Upper lobe of right lung (tissue), 1 donor: ENCODE measurements around the gene ULK2. TPM values are rescaled to one million over a fixed set of nuclear protein-coding genes. Genes with fewer than 3 reads are reported as not detected.

Experiments
- ATAC-seq: fragments of 200-7000 bp; cut with Tn5 transposase; one replicate; pipeline ENCODE4 v1.9.1; 2020; ENCODE audit warnings: mild to moderate bottlenecking, moderate library complexity
- DNase-seq: peaks from one replicate; pipeline ENCODE4 v3.0.0-alpha.2; 2020
- H3K27ac ChIP-seq: fragments of 200-600 bp; one replicate; pipeline ENCODE4 v1.8.0; 2022
- H3K27me3 ChIP-seq: fragments of 200-600 bp; one replicate; pipeline ENCODE4 v1.8.0; 2022; ENCODE audit warnings: mild to moderate bottlenecking
- H3K36me3 ChIP-seq: fragments of 200-600 bp; one replicate; pipeline ENCODE4 v1.8.0; 2022
- H3K4me1 ChIP-seq: fragments of 200-600 bp; one replicate; pipeline ENCODE4 v1.8.0; 2022
- H3K4me3 ChIP-seq: fragments of 200-600 bp; one replicate; pipeline ENCODE4 v1.8.0; 2022; ENCODE audit warnings: mild to moderate bottlenecking
- H3K9me3 ChIP-seq: fragments of 200-600 bp; one replicate; pipeline ENCODE4 v1.8.0; 2022
- intact Hi-C: fragments of 100-400 bp; cut with DNase I; formaldehyde crosslinking; loops from one replicate; pipeline ENCODE4 v1.11.0; 2022
- total RNA-seq: library from RNA; stranded (reverse); fragmentation: NEBNext Ultra II Directional; extraction: Animal tissue kit (Norgen Biotek cat#: 25700); gene quantifications from one replicate; pipeline ENCODE4 v1.2.1, GENCODE V29; 2021
- TF ChIP-seq, protein P1 (sequence below): fragments of 200-600 bp; IDR thresholded peaks from one replicate; pipeline ENCODE4 v1.8.0; 2022; ENCODE audit warnings: antibody characterized with exemption
- donor health status: DM: no; HTN: yes; CAD: no; lungs with severe emphysema.

ULK2 gene
- total RNA-seq, 1 donor from 2014 or later: 30.8 TPM

DNA sequence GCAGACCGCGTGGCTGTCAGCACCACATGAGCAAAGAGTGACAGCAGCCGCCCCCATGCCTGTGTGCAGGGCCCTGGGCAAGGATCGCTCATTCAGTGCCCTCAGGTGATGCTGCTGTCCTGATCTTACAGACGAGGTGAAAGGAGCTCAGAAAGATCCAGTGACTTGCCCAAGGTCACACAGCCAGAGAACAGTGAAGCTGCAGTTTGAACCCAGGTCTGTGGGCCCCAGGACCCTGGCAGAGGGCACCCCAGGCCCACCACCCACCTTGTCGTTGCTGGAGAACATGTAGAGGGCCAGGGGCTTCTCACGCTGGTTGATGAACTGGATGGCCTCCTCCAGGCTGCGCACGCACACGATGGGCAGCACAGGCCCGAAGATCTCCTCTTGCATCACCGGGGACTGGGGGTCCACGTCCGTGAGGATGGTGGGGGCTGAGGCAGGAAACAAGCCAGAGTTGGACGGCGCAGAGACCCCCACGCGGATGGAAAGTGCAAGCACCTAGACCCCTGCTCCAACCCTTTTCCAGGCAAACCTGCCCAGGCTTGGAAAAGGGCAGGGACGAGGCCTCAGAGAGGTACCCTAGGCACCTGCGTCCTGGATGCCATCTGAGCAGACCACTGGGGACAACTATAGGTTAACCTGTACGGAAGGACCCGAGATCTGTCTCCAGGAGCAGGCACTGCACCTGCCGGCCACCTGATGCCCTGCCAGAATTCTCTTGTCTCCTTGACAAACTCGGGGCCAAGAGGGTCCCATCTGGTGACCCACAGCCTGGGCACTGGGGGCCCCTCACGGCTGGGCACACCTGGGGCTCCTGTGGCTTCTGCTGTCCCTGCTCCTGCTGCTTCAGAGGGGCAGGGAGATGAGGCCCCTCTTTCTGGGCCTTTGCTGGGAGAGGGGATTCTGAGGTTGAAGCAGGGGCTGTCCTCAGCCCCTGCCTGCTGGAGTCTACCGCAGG, 128.2 kb downstream of the ULK2 start:
- H3K9me3 ChIP-seq: no peaks in the 10 kb centered on the region
- H3K27ac ChIP-seq: no peak overlapping the region
- ATAC-seq (no peak), DNase-seq (peak; percentile 61)
- H3K4me1 ChIP-seq: no peaks in the 10 kb centered on the region
- H3K27me3 ChIP-seq: no peaks in the 10 kb centered on the region
- no peaks in the 10 kb centered on the region for H3K36me3 ChIP-seq
- TF ChIP-seq, protein P1, sequence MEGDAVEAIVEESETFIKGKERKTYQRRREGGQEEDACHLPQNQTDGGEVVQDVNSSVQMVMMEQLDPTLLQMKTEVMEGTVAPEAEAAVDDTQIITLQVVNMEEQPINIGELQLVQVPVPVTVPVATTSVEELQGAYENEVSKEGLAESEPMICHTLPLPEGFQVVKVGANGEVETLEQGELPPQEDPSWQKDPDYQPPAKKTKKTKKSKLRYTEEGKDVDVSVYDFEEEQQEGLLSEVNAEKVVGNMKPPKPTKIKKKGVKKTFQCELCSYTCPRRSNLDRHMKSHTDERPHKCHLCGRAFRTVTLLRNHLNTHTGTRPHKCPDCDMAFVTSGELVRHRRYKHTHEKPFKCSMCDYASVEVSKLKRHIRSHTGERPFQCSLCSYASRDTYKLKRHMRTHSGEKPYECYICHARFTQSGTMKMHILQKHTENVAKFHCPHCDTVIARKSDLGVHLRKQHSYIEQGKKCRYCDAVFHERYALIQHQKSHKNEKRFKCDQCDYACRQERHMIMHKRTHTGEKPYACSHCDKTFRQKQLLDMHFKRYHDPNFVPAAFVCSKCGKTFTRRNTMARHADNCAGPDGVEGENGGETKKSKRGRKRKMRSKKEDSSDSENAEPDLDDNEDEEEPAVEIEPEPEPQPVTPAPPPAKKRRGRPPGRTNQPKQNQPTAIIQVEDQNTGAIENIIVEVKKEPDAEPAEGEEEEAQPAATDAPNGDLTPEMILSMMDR: no peak
- intact Hi-C loops: no loop called here
- H3K4me3 ChIP-seq: no peak overlapping the region

DNA sequence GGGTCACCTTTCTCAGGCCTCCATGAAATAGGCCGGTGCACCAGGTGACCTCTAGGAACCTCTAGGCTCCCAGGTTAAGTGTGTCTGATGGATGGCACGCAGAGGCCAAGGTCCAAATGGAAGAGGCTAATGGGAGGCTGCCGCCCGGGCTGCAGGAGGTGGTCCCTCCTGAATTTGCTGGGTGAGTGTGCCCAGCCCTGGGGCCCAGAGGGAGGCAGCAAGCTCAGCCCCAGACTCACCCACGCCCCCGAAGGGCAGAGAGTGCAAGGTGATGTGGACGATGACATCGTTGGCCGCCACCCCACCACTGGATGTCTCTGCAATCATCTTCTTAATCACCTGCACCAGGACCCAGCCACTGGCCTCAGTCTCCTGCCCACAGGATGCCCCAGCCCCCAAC, 129.0 kb downstream of the ULK2 start:
- intact Hi-C loops: no loop called here
- Histone ChIP-seq H3K36me3 (no peaks in the 10 kb centered on the region), H3K4me1 (no peaks in the 10 kb centered on the region), H3K27me3 (no peaks in the 10 kb centered on the region), H3K27ac (no peak overlapping the region), H3K4me3 (no peak overlapping the region), H3K9me3 (no peaks in the 10 kb centered on the region)
- TF ChIP-seq, protein P1: no peak
- DNase-seq: no peak
- ATAC-seq: no peak

DNA sequence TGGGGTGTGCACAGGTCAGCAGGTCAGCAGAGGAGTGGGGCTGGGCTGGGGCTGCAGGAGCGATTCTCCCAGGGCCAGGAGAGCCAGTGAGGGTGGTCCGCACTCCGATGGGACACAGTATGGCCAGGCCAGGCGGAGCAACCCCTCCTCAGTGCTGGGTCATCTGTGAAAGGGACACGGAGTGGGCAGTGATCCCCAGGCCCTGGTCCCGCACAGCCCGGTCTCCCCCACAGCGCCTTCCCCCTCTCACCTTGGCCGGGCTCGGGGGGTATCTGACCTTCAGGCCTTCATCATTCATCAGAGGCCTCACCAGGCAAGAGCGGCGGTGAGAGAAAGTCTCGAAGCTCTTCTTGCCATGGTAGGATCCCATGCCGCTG, 129.7 kb downstream of the ULK2 start:
- H3K27me3 ChIP-seq: no peaks in the 10 kb centered on the region
- no peaks in the 10 kb centered on the region for H3K4me1 ChIP-seq
- intact Hi-C loops: no loop called here
- ATAC-seq: no peak
- H3K4me3 ChIP-seq: no peak overlapping the region
- TF ChIP-seq, protein P1: no peak
- H3K9me3 ChIP-seq: no peaks in the 10 kb centered on the region
- no peaks in the 10 kb centered on the region for H3K36me3 ChIP-seq
- DNase-seq: no peak
- no peak overlapping the region for H3K27ac ChIP-seq

DNA sequence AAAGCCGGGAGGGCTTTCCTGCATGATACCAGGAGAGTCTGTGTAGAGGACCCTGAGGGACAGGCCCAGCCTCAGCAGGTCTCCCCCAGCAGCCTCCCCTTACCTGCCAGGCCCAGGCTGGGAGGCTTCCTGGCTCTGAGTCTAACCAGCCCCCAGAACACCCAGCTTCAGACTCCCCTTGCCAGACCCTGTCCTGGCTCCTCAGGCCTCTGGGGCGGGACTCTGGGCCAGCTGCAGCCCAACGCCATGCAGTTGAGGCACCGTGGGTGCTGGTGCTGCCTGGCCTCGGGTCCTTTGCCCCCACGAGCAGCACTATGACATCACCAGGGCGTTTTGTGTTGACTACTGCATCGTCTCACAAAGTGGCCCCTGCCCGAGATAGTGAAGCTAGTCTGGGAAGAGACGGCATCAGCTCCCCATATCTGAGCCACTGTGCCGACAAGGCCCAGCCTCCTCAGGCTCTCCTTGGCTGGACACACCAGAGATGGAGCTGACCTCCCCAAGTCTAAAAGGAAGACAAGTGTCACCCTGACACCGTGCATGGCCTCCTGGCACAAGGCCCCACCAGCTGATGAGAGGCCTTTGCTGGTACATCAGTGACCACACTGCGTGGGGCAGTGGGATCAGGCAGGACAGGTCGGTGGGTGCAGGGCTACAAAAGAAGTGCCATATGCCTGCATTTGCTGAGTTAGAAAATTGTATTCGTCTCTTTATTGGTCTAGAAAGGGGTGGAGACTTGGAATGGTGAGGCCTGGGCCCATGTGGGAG, 130.2 kb downstream of the ULK2 start:
- ATAC-seq: no peak
- H3K9me3 ChIP-seq: no peaks in the 10 kb centered on the region
- H3K27me3 ChIP-seq: no peaks in the 10 kb centered on the region
- H3K4me1 ChIP-seq: no peaks in the 10 kb centered on the region
- H3K27ac ChIP-seq: no peak overlapping the region
- TF ChIP-seq, protein P1: no peak
- H3K36me3 ChIP-seq: no peaks in the 10 kb centered on the region
- no peak overlapping the region for H3K4me3 ChIP-seq
- intact Hi-C loops: no loop called here
- DNase-seq: peak; percentile 54

DNA sequence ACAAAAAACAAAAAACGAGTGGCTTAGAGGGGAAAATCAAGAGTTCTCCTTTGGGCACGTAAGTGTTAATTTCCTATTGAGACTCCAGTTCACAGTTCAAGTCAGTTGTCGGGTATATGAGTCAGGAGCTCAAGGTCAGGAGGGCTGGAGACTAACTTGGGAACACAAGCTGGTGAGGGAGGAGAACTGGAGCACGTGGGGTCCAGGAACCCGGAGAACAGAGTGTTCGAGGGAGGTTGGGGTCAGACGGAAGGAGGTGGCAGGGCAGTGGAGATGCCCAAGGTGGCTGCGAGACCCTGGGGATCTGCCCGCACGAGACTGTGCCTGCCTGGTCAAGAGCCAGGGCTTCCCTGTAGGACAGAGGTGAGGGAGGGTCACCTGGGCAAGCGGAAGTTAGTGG, 131.7 kb downstream of the ULK2 start:
- Histone ChIP-seq H3K4me3 (no peak overlapping the region), H3K9me3 (no peaks in the 10 kb centered on the region), H3K27me3 (no peaks in the 10 kb centered on the region), H3K36me3 (no peaks in the 10 kb centered on the region), H3K4me1 (no peaks in the 10 kb centered on the region), H3K27ac (no peak overlapping the region)
- TF ChIP-seq, protein P1: no peak
- intact Hi-C loops: no loop called here
- peak; percentile 57 for DNase-seq
- no peak for ATAC-seq
